AG04449 (cell line): ENCODE results near the gene ZPBP2.
"Not testable (repeated sequence)": the region's sequence is repeated elsewhere in the genome, so short reads cannot be mapped to it uniquely, and the experiment has no call there.

ENCODE experiments used
- CTCF ChIA-PET: fragments of 350-600 bp; formaldehyde crosslinking; extraction: SDS; loops from one replicate; lab custom pipeline; 2021; ENCODE audit warnings: antibody characterized with exemption; lab: Yijun Ruan, JAX
- POLR2A ChIA-PET: fragments of 400-600, 350-600 bp; formaldehyde crosslinking; extraction: SDS; loops from one replicate; lab custom pipeline; 2020; ENCODE audit warnings: antibody characterized with exemption, inconsistent platforms; lab: Yijun Ruan, JAX
- DNase-seq: peaks from one replicate; pipeline ENCODE4 v3.0.0-alpha.2; 2010; ENCODE audit warnings: low read depth, low spot score
- H3K4me3 ChIP-seq: 2 replicates; pipeline ENCODE4 v1.5.1; 2011; ENCODE audit warnings: low read depth, mild to moderate bottlenecking, control low read depth, low read length
- CTCF ChIP-seq: IDR thresholded peaks from one replicate; pipeline ENCODE4 v1.5.1; 2011; ENCODE audit warnings: mild to moderate bottlenecking, moderate library complexity, low read length, control low read depth, inconsistent platforms; ENCODE audit not compliant: insufficient read depth; ENCODE audit errors: missing control alignments

The ZPBP2 gene

GRCh38 chr17:39838057-39838456 is 29.9 kb upstream of the ZPBP2 start:
- no peak for DNase-seq
- TF ChIP-seq CTCF, result no peak
- ChIA-PET CTCF (no interaction called here), POLR2A (no interaction called here)
- H3K4me3 ChIP-seq, result no peak overlapping the region

GRCh38 chr17:39838784-39839183 is 29.2 kb upstream of the ZPBP2 start:
- CTCF ChIA-PET, result no interaction called here
- no peak overlapping the region for H3K4me3 ChIP-seq
- no peak for DNase-seq
- POLR2A ChIA-PET, result no interaction called here
- no peak for TF ChIP-seq CTCF

GRCh38 chr17:39841134-39841683 is 26.8 kb upstream of the ZPBP2 start:
- DNase-seq, result no peak
- ChIA-PET POLR2A (no interaction called here), CTCF (no interaction called here)
- TF ChIP-seq CTCF, result no peak
- H3K4me3 ChIP-seq, result no peak overlapping the region

GRCh38 chr17:39845052-39845846 is 22.8 kb upstream of the ZPBP2 start:
- TF ChIP-seq CTCF, result no peak
- CTCF ChIA-PET, result interaction anchor here (1.9 kb wide), 1 partner anchor 28 kb away, joined by 10 read pairs; no protein-coding TSS in a partner anchor
- DNase-seq, result no peak
- POLR2A ChIA-PET, result no interaction called here
- H3K4me3 ChIP-seq, result no peak overlapping the region

GRCh38 chr17:39846205-39846604 is 21.8 kb upstream of the ZPBP2 start:
- ChIA-PET POLR2A (no interaction called here), CTCF (interaction anchor here (0.6 to 1.9 kb wide), 4 partner anchors 10 to 112 kb away, joined by 3 to 10 read pairs (median 4); no protein-coding TSS in a partner anchor)
- no peak for TF ChIP-seq CTCF
- no peak for DNase-seq
- no peak overlapping the region for H3K4me3 ChIP-seq

GRCh38 chr17:39848600-39848999 is 19.4 kb upstream of the ZPBP2 start:
- POLR2A ChIA-PET, result no interaction called here
- CTCF ChIA-PET, result interaction anchor here (0.9 kb wide), 1 partner anchor 13 kb away, joined by 3 read pairs; no protein-coding TSS in a partner anchor
- H3K4me3 ChIP-seq, result no peak overlapping the region
- TF ChIP-seq CTCF, result no peak
- DNase-seq, result no peak

GRCh38 chr17:39850186-39850585 is 17.8 kb upstream of the ZPBP2 start:
- CTCF ChIA-PET, DNase-seq: not testable (repeated sequence)

More at GRCh38 chr17:39850186-39850585, 17.8 kb upstream of the ZPBP2 start:
- POLR2A ChIA-PET, H3K4me3 ChIP-seq: not testable (repeated sequence)
